C4-2B (cell line): ENCODE data around the gene PRM1.

ENCODE experiments used
- CTCF ChIP-seq: fragments of 450-650 bp; conservative IDR thresholded peaks from 2 replicates; pipeline ENCODE4 v1.5.1; 2017; ENCODE audit warnings: mild to moderate bottlenecking
- ZFX ChIP-seq: fragments of 450-650 bp; IDR thresholded peaks from 2 replicates; pipeline ENCODE4 v1.6.1; 2017

DNA sequence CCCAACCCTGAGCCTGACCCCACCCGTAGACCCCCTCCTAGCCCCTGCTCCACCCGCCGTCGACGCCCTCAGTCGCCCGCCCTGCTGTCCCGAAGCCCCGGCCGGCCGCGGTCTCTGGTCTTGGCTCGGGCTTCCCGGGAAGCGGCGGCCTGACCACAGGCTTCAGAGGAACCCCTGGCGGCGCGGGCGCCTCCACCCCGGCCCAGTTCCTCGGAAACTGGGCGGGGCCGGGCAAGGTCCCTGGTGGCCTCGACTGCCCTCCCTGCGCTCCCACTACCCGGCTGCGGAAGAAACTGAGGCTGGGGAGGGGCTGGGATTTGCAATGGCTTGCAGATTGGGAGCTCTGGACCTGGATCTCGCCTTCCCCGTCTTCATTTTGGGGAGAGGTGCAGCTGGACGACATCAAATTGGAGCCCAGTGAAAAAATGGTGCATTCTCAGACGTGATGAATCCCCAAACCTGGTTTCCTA lies 24.4 kb downstream of the PRM1 start:
- TF ChIP-seq CTCF (no peak), ZFX (no peak)
